HG03342 (cell line): ENCODE data around the gene STAU1.
"Not testable (repeated sequence)": the region's sequence is repeated elsewhere in the genome, so short reads cannot be mapped to it uniquely, and the experiment has no call there.

ENCODE experiments used
- ATAC-seq: cut with Tn5 transposase; IDR thresholded peaks from one replicate; pipeline ENCODE4 v1.9.1; 2021; ENCODE audit warnings: mild to moderate bottlenecking, moderate library complexity; ENCODE audit not compliant: unreplicated experiment

The STAU1 gene

GRCh38 chr20:49167811-49168507 is 20.2 kb downstream of the STAU1 start:
- ATAC-seq = no peak

GRCh38 chr20:49166534-49167449 is 21.3 kb downstream of the STAU1 start:
- ATAC-seq = peak; percentile 61

GRCh38 chr20:49165611-49166010 is 22.5 kb downstream of the STAU1 start:
- peak; percentile 33 for ATAC-seq

- ATAC-seq = no peak
These were observed 24.4 kb downstream of the STAU1 start for GRCh38 chr20:49163696-49164095.

- no peak for ATAC-seq
These were observed 26.5 kb downstream of the STAU1 start for GRCh38 chr20:49161428-49162152.

GRCh38 chr20:49160057-49160929 is 27.8 kb downstream of the STAU1 start:
- ATAC-seq = no peak

GRCh38 chr20:49157146-49157545 is 31.0 kb downstream of the STAU1 start:
- ATAC-seq = no peak

- no peak for ATAC-seq
These were observed 31.7 kb downstream of the STAU1 start for GRCh38 chr20:49156481-49156880.

- ATAC-seq = no peak
These were observed 36.7 kb downstream of the STAU1 start for GRCh38 chr20:49151436-49151835.

GRCh38 chr20:49149281-49150045 is 38.7 kb downstream of the STAU1 start:
- no peak for ATAC-seq

GRCh38 chr20:49148601-49149000 is 39.5 kb downstream of the STAU1 start:
- ATAC-seq = no peak

- no peak for ATAC-seq
These were observed 40.8 kb downstream of the STAU1 start for GRCh38 chr20:49147296-49147695.

GRCh38 chr20:49146442-49147225 is 41.5 kb downstream of the STAU1 start:
- no peak for ATAC-seq

- no peak for ATAC-seq
These were observed 47.3 kb downstream of the STAU1 start for GRCh38 chr20:49140834-49141233.

GRCh38 chr20:49140411-49140810 is 47.7 kb downstream of the STAU1 start:
- no peak for ATAC-seq

- no peak for ATAC-seq
These were observed 49.7 kb downstream of the STAU1 start for GRCh38 chr20:49138431-49138830.

GRCh38 chr20:49136817-49137571 is 51.1 kb downstream of the STAU1 start:
- ATAC-seq = no peak

GRCh38 chr20:49134797-49135196 is 53.3 kb downstream of the STAU1 start:
- not testable (repeated sequence) for ATAC-seq
